ENCODE results near the gene MRGPRE.

The MRGPRE gene

GRCh38 chr11:3207526-3208189, 24.6 kb downstream of the MRGPRE start:
- DNase-seq: no peak

GRCh38 chr11:3206922-3207204, 25.4 kb downstream of the MRGPRE start:
- DNase-seq: no peak

- DNase-seq: no peak
These were observed 25.9 kb downstream of the MRGPRE start for GRCh38 chr11:3206156-3206921.

- no peak for DNase-seq
These were observed 26.7 kb downstream of the MRGPRE start for GRCh38 chr11:3205261-3206155.

- DNase-seq: no peak
These were observed 27.8 kb downstream of the MRGPRE start for GRCh38 chr11:3204141-3205015.

GRCh38 chr11:3203221-3204043, 28.8 kb downstream of the MRGPRE start:
- no peak for DNase-seq

- no peak for DNase-seq
These were observed 29.5 kb downstream of the MRGPRE start for GRCh38 chr11:3202759-3203158.

GRCh38 chr11:3202305-3202704, 29.9 kb downstream of the MRGPRE start:
- no peak for DNase-seq

- DNase-seq: no peak
These were observed 30.5 kb downstream of the MRGPRE start for GRCh38 chr11:3201677-3202181.

- DNase-seq: no peak
These were observed 31.1 kb downstream of the MRGPRE start for GRCh38 chr11:3201112-3201581.

- no peak for DNase-seq
These were observed 31.7 kb downstream of the MRGPRE start for GRCh38 chr11:3200388-3201111.

GRCh38 chr11:3199537-3200295, 32.5 kb downstream of the MRGPRE start:
- DNase-seq: no peak

GRCh38 chr11:3198815-3199214, 33.4 kb downstream of the MRGPRE start:
- DNase-seq: no peak

GRCh38 chr11:3197878-3198528, 34.2 kb downstream of the MRGPRE start:
- DNase-seq: no peak

GRCh38 chr11:3197044-3197695, 35.0 kb downstream of the MRGPRE start:
- DNase-seq: no peak

- no peak for DNase-seq
These were observed 35.8 kb downstream of the MRGPRE start for GRCh38 chr11:3196161-3197043.

- no peak for DNase-seq
These were observed 36.7 kb downstream of the MRGPRE start for GRCh38 chr11:3195251-3196160.
